Neural cell (in vitro differentiated cells): ENCODE measurements around the gene RNU6-1. TPM values are rescaled to one million over a fixed set of nuclear protein-coding genes. Genes with fewer than 3 reads are reported as not detected.

Source experiments
- H2AFZ ChIP-seq: fragments of 200-600, 300-800 bp; sonication (generic), shearing (Covaris generic); 2 replicates; pipeline ENCODE4 v1.6.0; 2014; ENCODE audit warnings: low read depth, mild to moderate bottlenecking, antibody characterized with exemption, low read length, moderate library complexity
- H3F3A ChIP-seq: fragments of 200-600 bp; shearing (Covaris generic); 2 replicates; pipeline ENCODE4 v1.6.1; 2016; ENCODE audit warnings: mild to moderate bottlenecking, moderate library complexity, mixed read lengths, antibody characterized with exemption, low read length; ENCODE audit not compliant: insufficient read depth, poor library complexity, severe bottlenecking
- H3K27ac ChIP-seq: fragments of 200-600, 300-800 bp; sonication (generic), shearing (Covaris generic); 2 replicates; pipeline ENCODE4 v1.5.1; 2014; ENCODE audit warnings: mild to moderate bottlenecking, low read length, moderate library complexity
- H3K27me3 ChIP-seq: fragments of 300-800, 200-600 bp; sonication (generic), shearing (Covaris generic); 2 replicates; pipeline ENCODE4 v1.6.0; 2014; ENCODE audit warnings: mild to moderate bottlenecking, low read depth, low read length, moderate library complexity; ENCODE audit not compliant: insufficient read depth
- H3K36me3 ChIP-seq: fragments of 300-800, 200-600 bp; sonication (generic), shearing (Covaris generic); 2 replicates; pipeline ENCODE4 v1.5.1; 2014; ENCODE audit warnings: mild to moderate bottlenecking, antibody characterized with exemption, low read length, moderate library complexity; ENCODE audit not compliant: insufficient read depth
- H3K4me2 ChIP-seq: fragments of 300-800, 200-600 bp; sonication (generic), shearing (Covaris generic); 2 replicates; pipeline ENCODE4 v1.6.0; 2014; ENCODE audit warnings: mild to moderate bottlenecking, low read length
- H3K4me3 ChIP-seq: fragments of 300-800, 200-600 bp; sonication (generic), shearing (Covaris generic); 2 replicates; pipeline ENCODE4 v1.5.1; 2014; ENCODE audit warnings: mild to moderate bottlenecking, low read length, moderate library complexity
- H3K79me2 ChIP-seq: fragments of 200-600 bp; shearing (Covaris generic); replicated peaks from 2 replicates; pipeline ENCODE4 v1.6.0; 2014; ENCODE audit warnings: mild to moderate bottlenecking, low read length, moderate library complexity; ENCODE audit not compliant: insufficient read depth
- H3K9ac ChIP-seq: fragments of 300-800, 200-600 bp; sonication (generic), shearing (Covaris generic); 2 replicates; pipeline ENCODE4 v1.6.1; 2016; ENCODE audit warnings: mild to moderate bottlenecking, low read length, mixed read lengths
- H3K9me2 ChIP-seq: fragments of 200-600 bp; shearing (Covaris generic); 2 replicates; pipeline ENCODE4 v1.6.1; 2016; ENCODE audit warnings: mild to moderate bottlenecking, low read length, mixed read lengths; ENCODE audit not compliant: insufficient read depth
- H3K9me3 ChIP-seq: fragments of 200-600, 300-800 bp; sonication (generic), shearing (Covaris generic); 2 replicates; pipeline ENCODE4 v1.6.1; 2016; ENCODE audit warnings: mild to moderate bottlenecking, mixed run types, low read length, moderate library complexity, mixed read lengths
- H4K20me1 ChIP-seq: fragments of 200-600 bp; shearing (Covaris generic); 2 replicates; pipeline ENCODE4 v1.6.1; 2016; ENCODE audit warnings: mild to moderate bottlenecking, mixed run types; ENCODE audit not compliant: insufficient read depth
- CTCF ChIP-seq: fragments of 450-650 bp; IDR thresholded peaks from 2 replicates; pipeline ENCODE4 v1.5.1; 2014; ENCODE audit warnings: antibody characterized with exemption, mild to moderate bottlenecking, moderate library complexity; ENCODE audit not compliant: poor library complexity, severe bottlenecking
- EP300 ChIP-seq: fragments of 450-650 bp; conservative IDR thresholded peaks from 2 replicates; pipeline ENCODE4 v1.6.1; 2014; ENCODE audit warnings: antibody characterized with exemption, mild to moderate bottlenecking, moderate library complexity; ENCODE audit not compliant: poor library complexity, severe bottlenecking
- EZH2 ChIP-seq: fragments of 200-600, 300-800 bp; shearing (Covaris generic), sonication (generic); IDR thresholded peaks from 2 replicates; pipeline ENCODE4 v1.6.1; 2014; ENCODE audit warnings: antibody characterized with exemption, low read length, borderline replicate concordance, mild to moderate bottlenecking; ENCODE audit not compliant: insufficient read depth, poor library complexity, severe bottlenecking
- MXI1 ChIP-seq: fragments of 450-650 bp; conservative IDR thresholded peaks from 2 replicates; pipeline ENCODE4 v1.6.1; 2014; ENCODE audit warnings: antibody characterized with exemption, mild to moderate bottlenecking; ENCODE audit not compliant: poor library complexity, severe bottlenecking
- POLR2AphosphoS5 ChIP-seq: IDR thresholded peaks from 2 replicates; pipeline ENCODE4 v1.6.1; 2012
- REST ChIP-seq: IDR thresholded peaks from 2 replicates; pipeline ENCODE4 v1.6.1; 2012; ENCODE audit warnings: borderline replicate concordance
- SMC3 ChIP-seq: fragments of 450-650 bp; conservative IDR thresholded peaks from 2 replicates; pipeline ENCODE4 v1.6.1; 2014; ENCODE audit warnings: antibody characterized with exemption, mild to moderate bottlenecking, moderate library complexity; ENCODE audit not compliant: poor library complexity
- TAF1 ChIP-seq: IDR thresholded peaks from 2 replicates; pipeline ENCODE4 v1.6.1; 2012; ENCODE audit warnings: low read depth
- polyA plus RNA-seq: library from polyadenylated mRNA; depleted of rRNA; stranded (reverse); fragments of >200 nt; gene quantifications from 2 replicates; pipeline ENCODE4 v1.2.3, GENCODE V29; 2014

Gene RNU6-1
- polyA plus RNA-seq, 1 donor from 2014 or later, result not detected

DNA sequence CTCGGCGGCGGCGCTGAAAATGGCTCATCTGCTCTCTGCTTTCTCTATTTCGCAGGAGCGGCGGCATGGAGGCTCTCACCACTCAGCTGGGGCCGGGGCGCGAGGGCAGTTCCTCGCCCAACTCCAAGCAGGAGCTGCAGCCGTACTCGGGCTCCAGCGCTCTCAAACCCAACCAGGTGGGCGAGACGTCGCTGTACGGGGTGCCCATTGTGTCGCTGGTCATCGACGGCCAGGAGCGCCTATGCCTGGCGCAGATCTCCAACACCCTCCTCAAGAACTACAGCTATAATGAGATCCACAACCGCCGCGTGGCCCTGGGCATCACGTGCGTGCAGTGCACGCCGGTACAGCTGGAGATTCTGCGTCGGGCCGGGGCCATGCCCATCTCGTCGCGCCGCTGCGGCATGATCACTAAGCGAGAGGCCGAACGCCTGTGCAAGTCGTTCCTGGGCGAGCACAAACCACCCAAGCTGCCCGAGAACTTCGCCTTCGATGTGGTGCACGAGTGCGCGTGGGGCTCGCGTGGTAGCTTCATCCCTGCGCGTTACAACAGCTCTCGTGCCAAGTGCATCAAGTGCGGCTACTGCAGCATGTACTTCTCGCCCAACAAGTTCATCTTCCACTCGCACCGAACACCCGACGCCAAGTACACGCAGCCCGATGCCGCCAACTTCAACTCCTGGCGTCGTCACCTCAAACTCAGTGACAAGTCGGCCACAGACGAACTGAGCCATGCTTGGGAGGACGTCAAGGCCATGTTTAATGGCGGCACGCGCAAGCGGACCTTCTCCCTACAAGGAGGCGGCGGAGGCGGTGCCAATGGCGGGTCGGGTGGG is 13.7 kb downstream of the RNU6-1 start:
- Histone ChIP-seq H3K9me3 (peaks cover 5% of the 10 kb centered on the region), H3K27ac (no peak overlapping the region), H3K9me2 (no peaks in the 10 kb centered on the region), H3K27me3 (peaks cover 100% of the 10 kb centered on the region), H2AFZ (no peak overlapping the region), H3K4me3 (no peak overlapping the region), H3K79me2 (no peaks in the 10 kb centered on the region), H4K20me1 (peaks cover 4% of the 10 kb centered on the region), H3K4me2 (no peak overlapping the region), H3K9ac (no peak overlapping the region), H3K36me3 (no peaks in the 10 kb centered on the region), H3F3A (no peaks in the 10 kb centered on the region)
- TF ChIP-seq SMC3, result no peak
- peak; percentile 15 for TF ChIP-seq POLR2AphosphoS5
- TF ChIP-seq EZH2, result peak; percentile 96
- TF ChIP-seq EP300, result no peak

- Histone ChIP-seq H3K9me2 (no peaks in the 10 kb centered on the region), H3K27me3 (peaks cover 100% of the 10 kb centered on the region), H3K4me2 (no peak within 1 kb of the TSS), H3K9me3 (peaks cover 5% of the 10 kb centered on the region), H3F3A (no peaks in the 10 kb centered on the region), H4K20me1 (peaks cover 4% of the 10 kb centered on the region), H3K4me3 (no peak within 1 kb of the TSS), H2AFZ (no peak within 1 kb of the TSS), H3K36me3 (no peaks in the 10 kb centered on the region), H3K9ac (no peak within 1 kb of the TSS), H3K27ac (no peak within 1 kb of the TSS), H3K79me2 (no peaks in the 10 kb centered on the region)
- TF ChIP-seq POLR2AphosphoS5 (peak; percentile 53), EZH2 (peak; percentile 80), MXI1 (no peak)
Measured at GRCh38 chr15:67824976-67825880, 14.6 kb downstream of the RNU6-1 start, which contains the start of gene SKOR1. Gene SKOR1, plus strand, starts transcription at chr15:67825509. Its CDS starts 94 bp downstream, at chr15:67825603.

GRCh38 chr15:67824197-67824968 is 15.5 kb downstream of the RNU6-1 start:
- Histone ChIP-seq H3K4me3 (no peak overlapping the region), H3K4me2 (no peak overlapping the region), H3K36me3 (no peaks in the 10 kb centered on the region), H3K9ac (no peak overlapping the region), H2AFZ (no peak overlapping the region), H3K9me3 (peaks cover 5% of the 10 kb centered on the region), H3F3A (no peaks in the 10 kb centered on the region), H3K79me2 (no peaks in the 10 kb centered on the region), H4K20me1 (peaks cover 4% of the 10 kb centered on the region), H3K27me3 (peaks cover 100% of the 10 kb centered on the region), H3K27ac (no peak overlapping the region), H3K9me2 (no peaks in the 10 kb centered on the region)
- TF ChIP-seq TAF1 (no peak), REST (no peak), CTCF (no peak), EP300 (no peak), SMC3 (no peak), MXI1 (no peak)
